Stomach smooth muscle (tissue), 2 donors: Measurements from ENCODE around the gene LETM1.

Experiments
- H3K27ac ChIP-seq: one replicate; pipeline ENCODE4 v1.7.0; 2013; ENCODE audit warnings: mild to moderate bottlenecking, low read length, inconsistent platforms
- H3K27me3 ChIP-seq, 2 donors: one replicate each; pipeline ENCODE4 v1.7.0; 2013; ENCODE audit warnings: low read length in 2 of 2; ENCODE audit not compliant: insufficient read depth in 2 of 2, control insufficient read depth in 1 of 2
- H3K36me3 ChIP-seq, 2 donors: one replicate each; pipeline ENCODE4 v1.7.0; 2013; ENCODE audit warnings: low read length in 2 of 2; ENCODE audit not compliant: control insufficient read depth in 2 of 2, insufficient read depth in 2 of 2
- H3K4me1 ChIP-seq: one replicate; pipeline ENCODE4 v1.7.0; 2013; ENCODE audit warnings: low read length; ENCODE audit not compliant: control insufficient read depth, insufficient read depth
- H3K4me3 ChIP-seq, 2 donors: one replicate each; pipeline ENCODE4 v1.7.0; 2013; ENCODE audit warnings: low read length in 2 of 2
- H3K9ac ChIP-seq, 2 donors: one replicate each; pipeline ENCODE4 v1.7.0; 2013; ENCODE audit warnings: low read length in 2 of 2, mild to moderate bottlenecking in 1 of 2
- H3K9me3 ChIP-seq, 2 donors: one replicate each; pipeline ENCODE4 v1.7.0; 2013; ENCODE audit warnings: low read length in 2 of 2; ENCODE audit not compliant: control insufficient read depth in 2 of 2
- donor health status: healthy.
- donor health status: Pancreatic carcinoma.

LETM1 gene

DNA sequence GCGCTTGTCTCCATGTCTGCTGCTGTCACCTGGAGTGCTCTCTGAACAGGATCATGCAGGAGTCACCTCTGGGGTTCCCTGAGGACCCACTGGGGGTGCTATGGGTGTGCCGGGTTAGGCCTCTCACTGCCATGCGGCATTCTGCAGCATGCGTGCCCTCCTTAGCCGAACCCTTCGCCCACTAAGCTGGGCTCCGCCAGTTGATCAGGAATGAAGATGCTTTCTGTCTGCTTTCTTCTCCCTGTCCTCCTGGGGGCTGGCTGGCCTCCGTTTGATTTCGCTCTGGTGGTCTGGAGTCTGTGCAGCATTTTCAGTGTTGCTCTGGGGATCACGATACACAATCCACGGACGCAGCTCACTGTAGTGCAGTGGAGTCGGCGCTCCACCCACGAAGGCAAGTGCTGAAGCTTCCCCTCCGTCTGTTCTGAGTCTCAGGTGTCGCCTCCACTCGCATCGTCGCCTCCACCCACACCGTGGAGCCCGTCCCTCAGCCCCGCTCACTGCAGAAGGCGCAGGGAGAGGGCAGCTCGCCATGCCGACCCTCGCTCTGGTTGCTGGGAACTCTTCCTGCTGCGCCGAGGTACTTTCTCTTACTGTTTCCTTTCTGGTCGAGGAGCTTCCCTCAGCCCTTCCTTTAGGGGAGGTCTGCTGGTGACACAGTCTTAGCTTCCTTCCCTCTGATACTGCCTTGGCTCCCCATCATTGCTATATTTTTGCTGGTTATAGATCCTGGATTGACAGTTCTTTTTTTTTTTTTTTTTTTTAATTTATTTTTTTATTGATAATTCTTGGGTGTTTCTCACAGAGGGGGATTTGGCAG, 29.2 kb downstream of the LETM1 start:
- Histone ChIP-seq H3K4me1 (no peaks in the 10 kb centered on the region), H3K9ac (no peak overlapping the region), H3K4me3 (no peak overlapping the region), H3K27me3 (no peaks in the 10 kb centered on the region), H3K9me3 (no peaks in the 10 kb centered on the region), H3K27ac (no peak overlapping the region), H3K36me3 (peaks cover 42 to 47% of the 10 kb centered on the region in 2 donors)

DNA sequence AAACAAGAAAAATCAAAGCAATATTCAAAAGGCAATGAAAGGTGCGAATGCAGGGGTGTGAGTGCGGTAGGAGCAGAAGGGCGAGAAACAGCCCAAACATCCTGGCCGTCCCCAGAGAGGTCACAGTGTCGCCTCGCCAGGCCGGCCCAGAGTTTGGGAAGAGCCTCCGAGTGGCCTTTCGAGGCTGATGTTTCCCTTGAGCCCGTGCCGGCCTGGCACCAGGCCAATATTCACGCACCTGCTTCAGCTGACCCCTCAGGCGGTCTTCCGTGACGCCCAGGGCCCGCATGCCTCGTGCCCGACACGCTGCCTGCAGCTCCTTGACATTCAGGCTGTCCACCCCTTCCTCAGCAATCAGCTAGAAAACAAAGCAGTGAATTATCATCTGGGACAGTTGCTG, 30.6 kb downstream of the LETM1 start:
- Histone ChIP-seq H3K27ac (no peak overlapping the region), H3K36me3 (peaks cover 30 to 41% of the 10 kb centered on the region in 2 donors), H3K9ac (no peak overlapping the region), H3K4me3 (no peak overlapping the region), H3K27me3 (no peaks in the 10 kb centered on the region), H3K9me3 (no peaks in the 10 kb centered on the region), H3K4me1 (no peaks in the 10 kb centered on the region)

DNA sequence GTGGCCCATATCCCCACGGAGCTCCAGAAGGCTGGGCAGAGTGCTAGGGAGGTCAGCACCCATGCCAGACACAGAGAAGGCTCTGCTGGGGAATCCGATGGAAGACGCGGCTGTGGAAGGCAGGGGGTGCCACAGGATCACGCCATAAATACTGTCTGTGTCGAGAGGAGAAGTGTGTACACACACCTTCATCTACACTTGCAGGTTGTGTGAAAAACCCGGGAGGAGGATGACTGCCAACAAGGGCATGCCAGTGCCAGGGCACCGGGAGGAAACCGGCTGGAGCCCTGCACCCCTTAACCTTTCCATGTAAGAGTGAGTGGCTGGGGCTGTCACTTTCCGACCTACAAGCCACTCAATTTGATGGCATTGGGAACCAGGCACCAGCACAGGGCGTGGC, 31.2 kb downstream of the LETM1 start:
- Histone ChIP-seq H3K4me1 (no peaks in the 10 kb centered on the region), H3K9ac (no peak overlapping the region), H3K27ac (no peak overlapping the region), H3K27me3 (no peaks in the 10 kb centered on the region), H3K4me3 (no peak overlapping the region), H3K9me3 (no peaks in the 10 kb centered on the region), H3K36me3 (peaks cover 30 to 45% of the 10 kb centered on the region in 2 donors)

DNA sequence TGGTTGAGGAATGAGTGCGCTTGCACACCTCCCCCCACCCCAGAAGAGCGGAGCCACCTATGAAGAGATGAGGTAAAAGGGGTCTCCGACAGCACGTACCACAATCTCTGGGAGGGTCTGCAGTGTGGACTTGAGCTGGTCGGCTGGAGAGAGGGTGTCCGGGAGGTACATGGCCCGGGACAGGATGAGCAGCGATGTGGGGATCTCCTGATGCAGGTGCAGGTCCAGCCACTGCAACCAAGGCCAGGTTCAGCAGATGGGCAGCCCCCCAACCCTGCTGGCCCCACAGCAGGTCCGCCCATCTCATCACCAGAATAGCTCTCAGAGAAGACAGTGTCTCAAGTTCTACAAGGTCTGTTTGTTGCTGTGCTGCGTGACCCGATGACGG, 32.4 kb downstream of the LETM1 start:
- Histone ChIP-seq H3K9me3 (no peaks in the 10 kb centered on the region), H3K36me3 (peaks cover 35 to 51% of the 10 kb centered on the region in 2 donors), H3K4me1 (no peaks in the 10 kb centered on the region), H3K4me3 (no peak overlapping the region), H3K27me3 (no peaks in the 10 kb centered on the region), H3K9ac (no peak overlapping the region), H3K27ac (no peak overlapping the region)

DNA sequence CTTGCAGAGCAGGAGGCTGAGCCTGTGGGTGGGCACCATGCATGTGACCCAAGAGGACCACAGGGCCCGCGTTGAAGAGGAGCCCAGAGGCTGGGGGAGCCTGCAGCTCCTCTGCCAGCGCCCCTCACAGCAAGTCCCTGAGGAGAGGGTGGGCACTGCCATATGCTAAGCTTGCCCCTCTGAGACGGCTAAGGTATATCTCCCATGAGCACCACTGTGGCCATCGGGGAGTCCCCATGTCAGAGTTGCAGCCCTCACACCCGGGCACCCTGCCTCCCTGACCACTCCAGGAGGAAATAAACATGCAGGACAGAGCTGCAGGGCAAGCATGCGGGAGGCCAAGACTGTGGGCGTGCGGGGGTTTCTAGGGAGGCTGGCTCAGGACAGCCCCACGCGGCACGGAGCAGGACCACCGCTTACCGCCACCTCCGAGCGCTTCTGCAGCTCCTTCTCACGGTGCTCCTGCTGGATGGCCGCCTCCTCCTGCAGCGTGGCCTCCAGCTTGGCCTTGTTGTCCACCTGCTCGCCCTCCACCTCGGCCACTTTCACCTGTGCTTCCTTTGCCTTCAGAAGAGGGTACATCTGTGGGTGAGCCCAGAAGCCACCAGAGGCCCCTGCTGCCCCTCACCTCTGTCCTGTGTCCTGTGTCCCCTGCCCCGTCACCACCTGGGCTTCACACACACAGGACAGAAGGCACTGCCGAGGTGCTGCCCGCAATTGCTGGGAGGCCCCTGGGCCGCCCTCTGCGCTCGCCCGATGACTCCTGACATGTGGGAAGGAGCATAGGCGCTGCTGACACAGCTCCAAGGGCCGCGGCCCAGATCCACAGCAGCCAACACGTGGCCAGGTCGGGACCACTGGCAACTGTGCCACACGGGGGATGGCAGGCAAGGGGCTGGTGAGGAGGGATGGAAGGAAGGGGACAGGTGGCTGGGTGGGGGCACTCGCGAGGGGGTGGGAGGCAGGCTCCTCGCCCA, 33.1 kb downstream of the LETM1 start:
- peaks cover 39 to 52% of the 10 kb centered on the region in 2 donors for H3K36me3 ChIP-seq
- H3K27me3 ChIP-seq: no peaks in the 10 kb centered on the region

DNA sequence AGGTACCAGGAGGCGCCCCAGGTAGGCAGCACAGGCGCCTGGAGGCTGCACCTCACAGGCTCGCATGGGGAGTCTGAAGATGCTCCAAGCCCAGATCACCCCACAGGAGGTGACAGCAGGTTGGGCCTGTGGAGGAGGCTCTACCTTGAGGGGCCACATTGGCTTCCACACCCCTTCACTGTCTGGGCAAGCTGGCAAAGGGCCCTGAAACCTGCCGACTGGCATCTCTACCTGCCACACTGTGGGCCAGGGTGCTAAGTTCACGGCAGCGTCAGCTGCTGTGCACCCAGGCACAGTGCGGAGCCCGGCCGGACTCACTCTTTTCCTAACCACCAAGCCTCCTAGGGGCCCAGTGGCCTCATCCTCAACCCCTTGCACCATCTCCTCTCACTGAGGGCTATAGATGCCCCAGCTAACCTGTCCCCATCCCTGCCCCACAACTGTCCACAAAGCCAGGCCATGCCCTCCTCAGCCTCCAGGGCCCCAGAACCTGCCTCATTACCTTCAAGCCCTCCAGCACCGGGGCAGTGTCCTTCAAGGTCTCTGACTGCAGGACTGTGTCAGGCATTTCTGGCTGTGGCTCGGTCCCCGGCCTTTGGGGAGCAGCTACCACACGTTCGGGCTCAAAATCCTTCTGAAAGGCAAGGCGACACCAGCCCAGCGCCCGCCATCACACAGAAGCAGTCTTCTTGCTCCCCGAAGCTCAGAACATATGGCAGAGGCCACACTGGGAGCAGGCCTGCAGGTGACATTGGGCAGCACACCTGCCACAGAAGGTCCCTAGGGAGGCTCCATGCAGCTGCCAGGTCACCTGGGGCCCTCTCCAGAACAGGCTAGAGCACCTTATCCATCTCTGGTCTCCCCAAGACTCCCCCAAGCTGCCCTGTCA, 34.0 kb downstream of the LETM1 start:
- no peak overlapping the region for H3K27ac ChIP-seq
- no peaks in the 10 kb centered on the region for H3K9me3 ChIP-seq
- H3K36me3 ChIP-seq: peaks cover 43 to 55% of the 10 kb centered on the region in 2 donors
- H3K27me3 ChIP-seq: no peaks in the 10 kb centered on the region
- H3K4me1 ChIP-seq: no peaks in the 10 kb centered on the region
- no peak overlapping the region for H3K4me3 ChIP-seq
- H3K9ac ChIP-seq: no peak overlapping the region

More for the DNA sequence above, 33.1 kb downstream of the LETM1 start:
- Histone ChIP-seq H3K4me3 (no peak overlapping the region), H3K27ac (no peak overlapping the region), H3K9ac (no peak overlapping the region), H3K4me1 (no peaks in the 10 kb centered on the region), H3K9me3 (no peaks in the 10 kb centered on the region)

DNA sequence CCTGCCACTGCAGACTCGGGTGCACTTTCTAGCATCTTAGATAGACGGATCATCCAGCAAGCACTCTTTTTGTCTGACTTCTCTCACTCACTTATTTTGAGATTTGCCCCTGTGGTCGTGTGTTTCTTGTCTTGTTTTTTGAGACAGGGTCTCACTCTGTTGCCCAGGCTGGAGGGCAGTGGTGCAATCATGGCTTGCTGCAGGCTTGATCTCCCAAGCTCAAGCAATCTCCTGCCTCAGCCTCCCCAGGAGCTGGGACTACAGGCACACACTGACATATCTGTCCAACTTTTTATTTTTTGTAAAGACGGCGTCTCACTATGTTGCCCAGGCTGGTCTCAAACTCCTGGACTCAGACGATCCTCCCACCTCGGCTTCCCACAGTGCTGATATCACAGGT, 36.1 kb downstream of the LETM1 start:
- Histone ChIP-seq H3K4me3 (no peak overlapping the region), H3K27ac (no peak overlapping the region), H3K36me3 (peaks cover 40 to 52% of the 10 kb centered on the region in 2 donors), H3K27me3 (no peaks in the 10 kb centered on the region), H3K4me1 (no peaks in the 10 kb centered on the region), H3K9me3 (no peaks in the 10 kb centered on the region), H3K9ac (no peak overlapping the region)

DNA sequence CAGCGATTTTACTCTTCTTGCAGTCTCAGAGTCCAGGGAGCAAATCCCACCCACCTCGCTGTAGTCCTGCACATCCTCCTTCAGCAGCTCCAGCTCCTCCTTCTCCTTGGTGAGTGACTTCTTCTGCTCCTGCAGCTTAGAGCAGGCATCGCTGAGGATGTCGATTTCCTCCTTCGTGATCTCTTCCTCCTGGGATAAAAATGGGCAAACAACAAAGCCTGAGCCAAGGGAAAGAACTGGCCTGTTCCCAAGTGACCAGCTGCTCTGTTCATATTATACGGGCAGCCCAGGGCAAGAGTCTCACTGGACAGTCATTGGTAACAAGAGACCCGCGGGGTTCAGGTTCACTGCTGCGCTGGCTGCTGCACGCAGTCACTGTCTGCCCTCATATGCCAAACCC, 36.7 kb downstream of the LETM1 start:
- Histone ChIP-seq H3K36me3 (peaks cover 39 to 52% of the 10 kb centered on the region in 2 donors), H3K4me1 (no peaks in the 10 kb centered on the region), H3K4me3 (no peak overlapping the region), H3K27ac (no peak overlapping the region), H3K9ac (no peak overlapping the region), H3K9me3 (no peaks in the 10 kb centered on the region), H3K27me3 (no peaks in the 10 kb centered on the region)

DNA sequence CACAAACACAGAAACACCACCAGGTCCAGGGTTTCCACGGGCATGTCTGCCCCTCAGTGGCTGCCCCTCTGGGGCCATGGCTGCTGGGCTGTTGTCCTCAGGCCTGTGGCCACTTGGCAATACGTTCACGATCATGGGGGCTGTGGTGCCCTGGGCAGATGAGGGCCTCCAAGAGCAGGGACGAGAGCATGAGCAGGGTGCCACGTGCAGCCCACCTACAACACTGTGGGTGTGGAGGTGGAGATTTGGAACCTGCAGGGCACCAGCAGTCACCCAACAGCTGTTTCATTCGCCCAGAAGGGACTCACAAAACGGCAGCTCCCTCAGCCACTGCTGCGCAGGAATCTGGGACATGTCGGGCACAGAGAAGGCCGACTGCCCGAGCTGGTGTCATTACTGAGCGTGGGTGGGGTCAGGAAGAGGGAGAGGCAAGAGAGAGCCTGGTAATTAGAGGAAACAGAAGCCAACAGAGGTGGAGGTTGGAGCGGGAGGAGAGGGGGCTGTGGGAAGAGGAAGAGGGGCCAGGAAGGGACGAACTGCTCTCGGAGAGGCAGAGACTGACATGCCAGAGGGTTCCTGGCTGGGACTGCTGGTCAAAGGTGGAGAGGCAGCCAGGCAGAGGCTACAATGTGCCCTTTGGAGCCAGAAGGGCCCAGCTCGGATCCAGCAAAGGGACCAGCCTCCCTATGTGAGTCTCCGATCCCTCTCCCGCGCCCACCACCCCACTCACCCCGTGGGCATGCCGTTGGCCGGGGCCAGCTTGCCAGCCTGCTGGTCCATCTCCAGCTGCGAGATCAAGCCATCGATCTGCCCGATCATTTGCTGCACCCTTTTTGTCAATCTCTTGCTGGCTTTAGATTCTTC, 39.7 kb downstream of the LETM1 start:
- Histone ChIP-seq H3K4me1 (peaks cover 2% of the 10 kb centered on the region), H3K9me3 (no peaks in the 10 kb centered on the region), H3K36me3 (peaks cover 30 to 37% of the 10 kb centered on the region in 2 donors), H3K4me3 (no peak overlapping the region), H3K27me3 (no peaks in the 10 kb centered on the region), H3K9ac (no peak overlapping the region), H3K27ac (no peak overlapping the region)
